ENCODE data around the gene SH3BP2.

Gene SH3BP2

DNA sequence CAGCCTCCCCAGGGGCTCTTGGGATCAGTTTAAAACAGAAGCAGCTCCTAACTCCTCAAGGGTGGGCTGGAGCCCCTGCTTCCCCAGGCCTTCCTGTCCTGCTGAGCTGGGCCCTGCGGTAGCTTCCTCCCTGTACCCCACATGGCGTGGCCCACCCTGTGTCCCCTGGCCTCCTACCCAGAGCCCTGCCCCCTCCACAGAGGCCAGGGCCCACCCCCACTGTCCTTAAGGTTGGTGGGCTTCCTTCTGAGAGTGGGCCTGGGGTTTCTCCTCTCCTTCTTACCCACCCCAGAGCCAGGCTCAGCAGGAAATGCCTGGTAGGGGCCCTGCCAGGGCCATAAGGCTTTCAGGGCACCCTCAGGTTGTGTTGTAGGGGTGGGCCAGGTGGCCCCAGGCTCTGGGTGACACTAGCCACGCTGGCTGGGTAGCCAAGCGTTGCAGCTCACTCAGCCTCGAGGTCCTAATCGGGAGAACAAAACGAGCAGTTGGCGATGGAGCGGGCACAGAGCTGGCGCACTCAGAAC lies 11.6 kb downstream of the SH3BP2 start:
- TF ChIP-seq, protein P1, sequence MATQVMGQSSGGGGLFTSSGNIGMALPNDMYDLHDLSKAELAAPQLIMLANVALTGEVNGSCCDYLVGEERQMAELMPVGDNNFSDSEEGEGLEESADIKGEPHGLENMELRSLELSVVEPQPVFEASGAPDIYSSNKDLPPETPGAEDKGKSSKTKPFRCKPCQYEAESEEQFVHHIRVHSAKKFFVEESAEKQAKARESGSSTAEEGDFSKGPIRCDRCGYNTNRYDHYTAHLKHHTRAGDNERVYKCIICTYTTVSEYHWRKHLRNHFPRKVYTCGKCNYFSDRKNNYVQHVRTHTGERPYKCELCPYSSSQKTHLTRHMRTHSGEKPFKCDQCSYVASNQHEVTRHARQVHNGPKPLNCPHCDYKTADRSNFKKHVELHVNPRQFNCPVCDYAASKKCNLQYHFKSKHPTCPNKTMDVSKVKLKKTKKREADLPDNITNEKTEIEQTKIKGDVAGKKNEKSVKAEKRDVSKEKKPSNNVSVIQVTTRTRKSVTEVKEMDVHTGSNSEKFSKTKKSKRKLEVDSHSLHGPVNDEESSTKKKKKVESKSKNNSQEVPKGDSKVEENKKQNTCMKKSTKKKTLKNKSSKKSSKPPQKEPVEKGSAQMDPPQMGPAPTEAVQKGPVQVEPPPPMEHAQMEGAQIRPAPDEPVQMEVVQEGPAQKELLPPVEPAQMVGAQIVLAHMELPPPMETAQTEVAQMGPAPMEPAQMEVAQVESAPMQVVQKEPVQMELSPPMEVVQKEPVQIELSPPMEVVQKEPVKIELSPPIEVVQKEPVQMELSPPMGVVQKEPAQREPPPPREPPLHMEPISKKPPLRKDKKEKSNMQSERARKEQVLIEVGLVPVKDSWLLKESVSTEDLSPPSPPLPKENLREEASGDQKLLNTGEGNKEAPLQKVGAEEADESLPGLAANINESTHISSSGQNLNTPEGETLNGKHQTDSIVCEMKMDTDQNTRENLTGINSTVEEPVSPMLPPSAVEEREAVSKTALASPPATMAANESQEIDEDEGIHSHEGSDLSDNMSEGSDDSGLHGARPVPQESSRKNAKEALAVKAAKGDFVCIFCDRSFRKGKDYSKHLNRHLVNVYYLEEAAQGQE (IDR thresholded peaks at IDR 0.05; ENCODE audit: insufficient read depth in 1 of 2, low read depth in 2 of 2, low read length in 2 of 2) = no peak
- no peak for TF ChIP-seq POLR2AphosphoS5 (IDR thresholded peaks at IDR 0.05; ENCODE audit: low read depth, low read length)
- no peak for TF ChIP-seq SIN3A (IDR thresholded peaks at IDR 0.05; ENCODE audit: borderline replicate concordance, insufficient read depth, low read length)
- no peak for TF ChIP-seq FOXP2 (optimal IDR thresholded peaks at IDR 0.05; ENCODE audit: borderline replicate concordance, extremely low read depth, extremely low read length, insufficient read depth)
- TF ChIP-seq TAF1 (IDR thresholded peaks at IDR 0.05; ENCODE audit: borderline replicate concordance, insufficient read depth, low read length) = no peak

DNA sequence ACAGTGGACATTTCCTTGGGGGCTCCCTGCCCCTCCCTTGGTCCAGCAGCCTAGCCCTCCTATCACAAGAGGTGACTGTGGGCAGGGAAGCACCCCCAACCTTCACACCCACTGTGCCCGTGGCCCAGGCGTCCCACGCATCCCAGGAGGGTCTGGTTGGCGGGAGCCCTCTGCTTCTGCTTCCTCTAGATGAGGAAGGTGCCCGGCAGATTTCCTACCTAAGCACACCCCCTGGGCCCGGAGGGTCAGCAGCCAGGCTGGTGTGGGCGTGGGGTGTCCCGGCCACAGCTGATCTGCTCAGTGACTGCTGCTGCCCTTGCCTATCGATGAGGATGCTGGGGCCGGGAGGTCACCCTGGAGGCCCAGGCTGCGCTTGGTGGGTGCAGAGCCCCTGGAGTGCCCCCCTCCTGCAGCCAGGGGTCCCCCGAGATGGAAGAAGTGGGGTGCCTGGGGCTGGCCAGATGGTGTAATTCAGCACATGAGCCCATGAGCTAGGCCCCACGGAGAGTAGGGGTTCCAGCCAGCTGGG lies 12.2 kb downstream of the SH3BP2 start:
- TF ChIP-seq POLR2AphosphoS5 (IDR thresholded peaks at IDR 0.05; ENCODE audit: low read depth, low read length) (no peak), FOXP2 (optimal IDR thresholded peaks at IDR 0.05; ENCODE audit: borderline replicate concordance, extremely low read depth, extremely low read length, insufficient read depth) (no peak), TAF1 (IDR thresholded peaks at IDR 0.05; ENCODE audit: borderline replicate concordance, insufficient read depth, low read length) (no peak), SIN3A (IDR thresholded peaks at IDR 0.05; ENCODE audit: borderline replicate concordance, insufficient read depth, low read length) (no peak)
- TF ChIP-seq, protein P1 (IDR thresholded peaks at IDR 0.05; ENCODE audit: insufficient read depth in 1 of 2, low read depth in 2 of 2, low read length in 2 of 2) = no peak

GRCh38 chr4:2805712-2806389 lies 13.0 kb downstream of the SH3BP2 start:
- no peak for TF ChIP-seq SIN3A (IDR thresholded peaks at IDR 0.05; ENCODE audit: borderline replicate concordance, insufficient read depth, low read length)

DNA sequence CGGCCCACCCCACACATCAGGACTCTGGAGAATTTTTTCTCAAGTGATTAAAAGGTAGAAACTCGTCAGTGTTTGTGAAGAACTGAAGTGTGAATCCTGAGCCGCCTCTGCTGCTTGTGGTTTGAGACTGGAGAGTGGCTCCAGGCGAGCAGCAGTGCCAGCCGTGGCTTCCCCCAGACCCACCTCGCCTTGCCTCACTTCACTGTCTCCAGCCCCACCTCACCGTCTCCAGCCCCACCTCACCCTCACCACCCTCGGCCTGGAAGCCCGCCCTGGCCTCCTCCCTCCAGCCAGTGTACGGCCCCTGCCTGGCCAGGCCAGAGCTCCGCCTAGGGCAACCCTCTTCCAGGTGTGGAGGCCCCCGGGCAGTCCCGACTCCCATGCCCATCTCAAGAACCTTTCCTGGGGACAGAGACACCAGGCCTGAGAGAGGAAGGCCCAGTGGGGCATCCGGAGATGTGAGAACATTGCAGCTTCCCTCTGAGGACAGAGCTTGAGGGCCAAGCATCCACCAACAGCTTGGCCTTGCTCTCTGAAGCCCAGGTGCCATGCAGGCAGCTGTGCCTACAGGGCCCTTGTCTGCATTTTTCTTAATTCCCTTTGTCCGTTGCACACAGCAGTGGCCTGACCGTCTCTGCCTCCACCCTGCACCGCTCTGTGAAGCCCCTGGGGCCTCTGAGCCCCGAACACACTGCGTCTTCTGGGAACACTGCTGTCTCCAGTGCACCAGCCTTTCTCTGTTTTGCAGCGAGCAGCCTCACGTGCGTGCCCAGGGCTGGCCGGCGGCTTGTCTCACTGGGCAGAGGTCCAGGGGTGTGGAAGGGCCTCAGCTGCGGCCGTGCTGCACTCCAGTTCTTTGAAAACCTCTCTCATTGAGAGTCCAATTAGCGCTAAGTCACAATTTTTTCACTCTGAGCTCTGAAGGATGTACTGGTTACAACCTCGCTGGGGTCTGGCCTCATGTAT lies 13.8 kb downstream of the SH3BP2 start:
- TF ChIP-seq SIN3A (IDR thresholded peaks at IDR 0.05; ENCODE audit: borderline replicate concordance, insufficient read depth, low read length) = no peak
- no peak for TF ChIP-seq POLR2AphosphoS5 (IDR thresholded peaks at IDR 0.05; ENCODE audit: low read depth, low read length)
- TF ChIP-seq TAF1 (IDR thresholded peaks at IDR 0.05; ENCODE audit: borderline replicate concordance, insufficient read depth, low read length) = no peak

DNA sequence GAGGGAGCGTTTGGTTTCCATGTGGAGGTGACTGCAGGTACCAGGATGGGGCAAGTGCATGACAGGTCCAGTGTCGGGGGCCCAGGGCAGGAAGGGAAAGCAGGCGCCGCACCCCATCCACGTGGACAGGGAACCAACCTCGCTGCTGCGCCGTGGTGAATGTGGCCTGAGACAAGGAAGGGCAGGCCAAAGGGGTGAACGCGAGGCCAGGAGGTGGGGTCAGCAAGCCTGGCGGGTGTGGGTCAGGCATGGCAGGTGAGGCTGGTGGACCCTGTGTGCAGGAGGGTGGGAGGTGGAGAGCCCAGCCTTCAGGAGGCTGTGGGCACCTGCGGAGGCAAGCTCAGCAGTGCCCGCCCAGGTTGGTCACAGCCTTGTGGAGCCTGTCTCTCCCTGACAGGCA lies 14.7 kb downstream of the SH3BP2 start:
- TF ChIP-seq SIN3A (IDR thresholded peaks at IDR 0.05; ENCODE audit: borderline replicate concordance, insufficient read depth, low read length) (no peak), FOXP2 (optimal IDR thresholded peaks at IDR 0.05; ENCODE audit: borderline replicate concordance, extremely low read depth, extremely low read length, insufficient read depth) (no peak), POLR2AphosphoS5 (IDR thresholded peaks at IDR 0.05; ENCODE audit: low read depth, low read length) (no peak), TAF1 (IDR thresholded peaks at IDR 0.05; ENCODE audit: borderline replicate concordance, insufficient read depth, low read length) (no peak)
- TF ChIP-seq, protein P1 (IDR thresholded peaks at IDR 0.05; ENCODE audit: insufficient read depth in 1 of 2, low read depth in 2 of 2, low read length in 2 of 2) = no peak

Measured in PFSK-1 (cell line).